Measurements from ENCODE around the gene ELL2. TPM values are rescaled to one million over a fixed set of nuclear protein-coding genes. Genes with fewer than 3 reads are reported as not detected.

The ELL2 gene
- total and polyA plus RNA-seq, 2 of the 13 experiments (the other 11 are each of a cell fraction or from before 2014, with no cell fraction given): 78.9 to 97.1 TPM

DNA sequence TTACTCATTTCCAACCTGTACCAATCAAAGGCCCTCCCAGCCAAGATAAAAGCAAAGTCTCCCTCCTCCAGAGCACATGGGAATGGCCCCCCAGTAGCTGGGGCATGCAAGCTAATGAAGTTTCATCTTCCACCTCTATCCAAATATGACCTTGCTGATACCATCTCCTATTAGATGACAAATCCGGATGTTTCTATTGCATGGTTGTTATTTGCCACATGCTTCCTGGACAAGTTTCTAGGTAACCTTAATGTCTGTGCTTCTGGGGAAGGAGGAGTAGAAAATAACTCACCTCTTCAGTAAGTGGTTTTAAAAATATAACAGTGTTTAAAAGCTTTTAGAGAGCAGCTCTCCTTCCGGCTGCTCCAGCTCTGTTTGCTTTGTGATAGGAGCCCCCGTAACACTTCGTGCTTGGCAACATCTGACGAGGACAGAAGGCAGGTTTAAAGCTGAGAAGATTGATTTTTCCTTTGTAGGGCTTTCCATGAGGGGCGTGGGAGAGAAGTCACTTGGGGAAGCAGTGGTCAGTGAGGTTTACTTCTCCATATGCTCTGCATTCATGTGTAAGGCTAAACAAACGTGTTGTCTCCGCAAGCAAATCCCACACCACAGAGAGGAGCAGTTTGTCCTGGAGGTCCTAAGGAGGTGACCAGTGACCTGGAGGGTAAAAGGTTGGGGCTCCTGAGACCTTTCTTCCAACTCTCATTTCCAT lies 98.8 kb downstream of the ELL2 start (continued):
- TF ChIP-seq MIXL1 (CRISPR knock-in tag; IDR thresholded peaks at IDR 0.05): peak; percentile 84
- TF ChIP-seq KDM1A (CRISPR knock-in tag; IDR thresholded peaks at IDR 0.05): 0 out of 2 replicates have a peak, but pooled peaks have one; percentile 24
- no peak; the same call in 1 of the 2 replicates for TF ChIP-seq HDAC1 (CRISPR knock-in tag; IDR thresholded peaks at IDR 0.05)
- TF ChIP-seq, protein P1, sequence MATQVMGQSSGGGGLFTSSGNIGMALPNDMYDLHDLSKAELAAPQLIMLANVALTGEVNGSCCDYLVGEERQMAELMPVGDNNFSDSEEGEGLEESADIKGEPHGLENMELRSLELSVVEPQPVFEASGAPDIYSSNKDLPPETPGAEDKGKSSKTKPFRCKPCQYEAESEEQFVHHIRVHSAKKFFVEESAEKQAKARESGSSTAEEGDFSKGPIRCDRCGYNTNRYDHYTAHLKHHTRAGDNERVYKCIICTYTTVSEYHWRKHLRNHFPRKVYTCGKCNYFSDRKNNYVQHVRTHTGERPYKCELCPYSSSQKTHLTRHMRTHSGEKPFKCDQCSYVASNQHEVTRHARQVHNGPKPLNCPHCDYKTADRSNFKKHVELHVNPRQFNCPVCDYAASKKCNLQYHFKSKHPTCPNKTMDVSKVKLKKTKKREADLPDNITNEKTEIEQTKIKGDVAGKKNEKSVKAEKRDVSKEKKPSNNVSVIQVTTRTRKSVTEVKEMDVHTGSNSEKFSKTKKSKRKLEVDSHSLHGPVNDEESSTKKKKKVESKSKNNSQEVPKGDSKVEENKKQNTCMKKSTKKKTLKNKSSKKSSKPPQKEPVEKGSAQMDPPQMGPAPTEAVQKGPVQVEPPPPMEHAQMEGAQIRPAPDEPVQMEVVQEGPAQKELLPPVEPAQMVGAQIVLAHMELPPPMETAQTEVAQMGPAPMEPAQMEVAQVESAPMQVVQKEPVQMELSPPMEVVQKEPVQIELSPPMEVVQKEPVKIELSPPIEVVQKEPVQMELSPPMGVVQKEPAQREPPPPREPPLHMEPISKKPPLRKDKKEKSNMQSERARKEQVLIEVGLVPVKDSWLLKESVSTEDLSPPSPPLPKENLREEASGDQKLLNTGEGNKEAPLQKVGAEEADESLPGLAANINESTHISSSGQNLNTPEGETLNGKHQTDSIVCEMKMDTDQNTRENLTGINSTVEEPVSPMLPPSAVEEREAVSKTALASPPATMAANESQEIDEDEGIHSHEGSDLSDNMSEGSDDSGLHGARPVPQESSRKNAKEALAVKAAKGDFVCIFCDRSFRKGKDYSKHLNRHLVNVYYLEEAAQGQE (IDR thresholded peaks at IDR 0.05; ENCODE audit: borderline replicate concordance in 1 of 2, low read depth in 1 of 2, low read length in 2 of 2): peak in 1 of 2 experiments; percentile 34; a peak in 1 of 4 replicates
- peak; percentile 61; the same call in 1 of the 2 replicates for TF ChIP-seq FOXK1 (CRISPR knock-in tag; IDR thresholded peaks at IDR 0.05; ENCODE audit: borderline replicate concordance, low read depth)
- TF ChIP-seq ZMYM2 (CRISPR knock-in tag; IDR thresholded peaks at IDR 0.05): no peak
- TF ChIP-seq, protein P2, sequence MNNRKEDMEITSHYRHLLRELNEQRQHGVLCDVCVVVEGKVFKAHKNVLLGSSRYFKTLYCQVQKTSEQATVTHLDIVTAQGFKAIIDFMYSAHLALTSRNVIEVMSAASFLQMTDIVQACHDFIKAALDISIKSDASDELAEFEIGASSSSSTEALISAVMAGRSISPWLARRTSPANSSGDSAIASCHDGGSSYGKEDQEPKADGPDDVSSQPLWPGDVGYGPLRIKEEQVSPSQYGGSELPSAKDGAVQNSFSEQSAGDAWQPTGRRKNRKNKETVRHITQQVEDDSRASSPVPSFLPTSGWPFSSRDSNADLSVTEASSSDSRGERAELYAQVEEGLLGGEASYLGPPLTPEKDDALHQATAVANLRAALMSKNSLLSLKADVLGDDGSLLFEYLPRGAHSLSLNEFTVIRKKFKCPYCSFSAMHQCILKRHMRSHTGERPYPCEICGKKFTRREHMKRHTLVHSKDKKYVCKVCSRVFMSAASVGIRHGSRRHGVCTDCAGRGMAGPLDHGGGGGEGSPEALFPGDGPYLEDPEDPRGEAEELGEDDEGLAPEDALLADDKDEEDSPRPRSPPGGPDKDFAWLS (CRISPR knock-in tag; IDR thresholded peaks at IDR 0.05; ENCODE audit: borderline replicate concordance): no peak
- TF ChIP-seq, protein P3, sequence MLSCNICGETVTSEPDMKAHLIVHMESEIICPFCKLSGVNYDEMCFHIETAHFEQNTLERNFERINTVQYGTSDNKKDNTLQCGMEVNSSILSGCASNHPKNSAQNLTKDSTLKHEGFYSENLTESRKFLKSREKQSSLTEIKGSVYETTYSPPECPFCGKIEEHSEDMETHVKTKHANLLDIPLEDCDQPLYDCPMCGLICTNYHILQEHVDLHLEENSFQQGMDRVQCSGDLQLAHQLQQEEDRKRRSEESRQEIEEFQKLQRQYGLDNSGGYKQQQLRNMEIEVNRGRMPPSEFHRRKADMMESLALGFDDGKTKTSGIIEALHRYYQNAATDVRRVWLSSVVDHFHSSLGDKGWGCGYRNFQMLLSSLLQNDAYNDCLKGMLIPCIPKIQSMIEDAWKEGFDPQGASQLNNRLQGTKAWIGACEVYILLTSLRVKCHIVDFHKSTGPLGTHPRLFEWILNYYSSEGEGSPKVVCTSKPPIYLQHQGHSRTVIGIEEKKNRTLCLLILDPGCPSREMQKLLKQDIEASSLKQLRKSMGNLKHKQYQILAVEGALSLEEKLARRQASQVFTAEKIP (CRISPR knock-in tag; IDR thresholded peaks at IDR 0.05; ENCODE audit: borderline replicate concordance): no peak
- no peak; the same call in 1 of the 2 replicates for TF ChIP-seq ATF2 (CRISPR knock-in tag; IDR thresholded peaks at IDR 0.05)
- TF ChIP-seq ZNF543 (CRISPR knock-in tag; IDR thresholded peaks at IDR 0.05): no peak
- no peak for TF ChIP-seq ZNF816 (CRISPR knock-in tag; IDR thresholded peaks at IDR 0.05; ENCODE audit: borderline replicate concordance)
- peak; percentile 52; the same call in 1 of the 2 replicates for TF ChIP-seq HNF4A (CRISPR knock-in tag; IDR thresholded peaks at IDR 0.05)
- no peak for TF ChIP-seq AKNA (CRISPR knock-in tag; IDR thresholded peaks at IDR 0.05; ENCODE audit: borderline replicate concordance)

All from HepG2 (cell line).